Ascending aorta (tissue), 2 donors: Measurements from ENCODE around the gene CNTNAP2. TPM values are rescaled to one million over a fixed set of nuclear protein-coding genes. Genes with fewer than 3 reads are reported as not detected.

ENCODE experiments used
- DNase-seq, 2 donors: peaks; one replicate each; pipeline ENCODE4 v3.0.0-alpha.2; 2019; ENCODE audit warnings: low spot score in 2 of 2
- H3K27ac ChIP-seq, 2 donors: fragments of 200-600 bp; sonication (generic); one replicate each; pipeline ENCODE4 v1.5.1; 2016 to 2017; ENCODE audit warnings: mild to moderate bottlenecking in 1 of 2
- H3K27me3 ChIP-seq: fragments of 200-600 bp; sonication (generic); one replicate; pipeline ENCODE4 v1.5.1; 2017
- H3K36me3 ChIP-seq, 2 donors: fragments of 200-600 bp; sonication (generic); one replicate each; pipeline ENCODE4 v1.5.1; 2016
- H3K4me1 ChIP-seq, 2 donors: fragments of 200-600 bp; sonication (generic); one replicate each; pipeline ENCODE4 v1.5.1; 2016 to 2017; ENCODE audit warnings: mild to moderate bottlenecking in 1 of 2
- H3K4me3 ChIP-seq, 2 donors: fragments of 200-600 bp; sonication (generic); one replicate each; pipeline ENCODE4 v1.5.1; 2016 to 2017; ENCODE audit warnings: mild to moderate bottlenecking in 1 of 2
- H3K9me3 ChIP-seq, 2 donors: fragments of 200-600 bp; sonication (generic); one replicate each; pipeline ENCODE4 v1.5.1; 2016
- CTCF ChIP-seq, 3 experiments: fragments of 200-600 bp in 2 of 3; fragments of 450-650 bp in 1 of 3; sonication (generic) in 2 of 3; IDR thresholded peaks; one replicate each; pipeline ENCODE4 v1.5.1; 2016 to 2019; ENCODE audit warnings: antibody characterized with exemption in 3 of 3, mild to moderate bottlenecking in 1 of 3, moderate library complexity in 1 of 3
- intact Hi-C: fragments of 100-400 bp; cut with DNase I; formaldehyde crosslinking; loops from one replicate; pipeline ENCODE4 v1.15.1; 2023
- total RNA-seq: library from RNA; depleted of rRNA; stranded (reverse); fragments of >200 nt; gene quantifications from one replicate; pipeline ENCODE4 v1.1.0, GENCODE V29; 2016

CNTNAP2 gene
- total RNA-seq, 1 donor from 2014 or later: not detected

- intact Hi-C loops: no loop called here
- H3K4me3 ChIP-seq: no peak overlapping the region
- H3K9me3 ChIP-seq: no peaks in the 10 kb centered on the region
- H3K36me3 ChIP-seq: no peaks in the 10 kb centered on the region
- no peak overlapping the region for H3K27ac ChIP-seq
- no peaks in the 10 kb centered on the region for H3K27me3 ChIP-seq
- no peak for DNase-seq
- TF ChIP-seq CTCF (IDR thresholded peaks at IDR 0.05): no peak
- H3K4me1 ChIP-seq: no peaks in the 10 kb centered on the region
Measured at GRCh38 chr7:147984265-147984664, 1867.7 kb downstream of the CNTNAP2 start.

- no peak for DNase-seq
- Histone ChIP-seq H3K27me3 (no peaks in the 10 kb centered on the region), H3K4me3 (no peak overlapping the region), H3K9me3 (no peaks in the 10 kb centered on the region), H3K4me1 (no peaks in the 10 kb centered on the region), H3K36me3 (no peaks in the 10 kb centered on the region), H3K27ac (no peak overlapping the region)
- intact Hi-C loops: no loop called here
- no peak for TF ChIP-seq CTCF (IDR thresholded peaks at IDR 0.05)
Measured at GRCh38 chr7:147990079-147990478, 1873.5 kb downstream of the CNTNAP2 start.

- intact Hi-C loops: no loop called here
- no peak overlapping the region for H3K4me3 ChIP-seq
Measured at GRCh38 chr7:147990942-147991341, 1874.3 kb downstream of the CNTNAP2 start.

GRCh38 chr7:147992698-147993097, 1876.1 kb downstream of the CNTNAP2 start:
- Histone ChIP-seq H3K4me1 (no peaks in the 10 kb centered on the region), H3K27me3 (no peaks in the 10 kb centered on the region), H3K4me3 (no peak overlapping the region), H3K9me3 (no peaks in the 10 kb centered on the region), H3K36me3 (no peaks in the 10 kb centered on the region), H3K27ac (no peak overlapping the region)
- intact Hi-C loops: no loop called here
- no peak for TF ChIP-seq CTCF (IDR thresholded peaks at IDR 0.05)
- DNase-seq: no peak

More at GRCh38 chr7:147990942-147991341, 1874.3 kb downstream of the CNTNAP2 start:
- Histone ChIP-seq H3K27me3 (no peaks in the 10 kb centered on the region), H3K27ac (no peak overlapping the region), H3K36me3 (no peaks in the 10 kb centered on the region), H3K4me1 (no peaks in the 10 kb centered on the region), H3K9me3 (no peaks in the 10 kb centered on the region)
- TF ChIP-seq CTCF (IDR thresholded peaks at IDR 0.05): no peak
- no peak for DNase-seq

- no peak for DNase-seq
- no peak overlapping the region for H3K27ac ChIP-seq
- H3K4me1 ChIP-seq: no peaks in the 10 kb centered on the region
- intact Hi-C loops: no loop called here
- no peak for TF ChIP-seq CTCF (IDR thresholded peaks at IDR 0.05)
- no peaks in the 10 kb centered on the region for H3K27me3 ChIP-seq
- H3K9me3 ChIP-seq: no peaks in the 10 kb centered on the region
- no peak overlapping the region for H3K4me3 ChIP-seq
- no peaks in the 10 kb centered on the region for H3K36me3 ChIP-seq
Measured at GRCh38 chr7:147997636-147998035, 1881.0 kb downstream of the CNTNAP2 start.

- TF ChIP-seq CTCF (IDR thresholded peaks at IDR 0.05): no peak
- Histone ChIP-seq H3K9me3 (no peaks in the 10 kb centered on the region), H3K4me1 (no peaks in the 10 kb centered on the region), H3K4me3 (no peak overlapping the region), H3K36me3 (no peaks in the 10 kb centered on the region), H3K27me3 (no peaks in the 10 kb centered on the region), H3K27ac (no peak overlapping the region)
- no peak for DNase-seq
- intact Hi-C loops: no loop called here
Measured at GRCh38 chr7:147999962-148000361, 1883.4 kb downstream of the CNTNAP2 start.
